SIG-M5 treated with dmso at 0.1 percent for 504 hours (cell line): Measurements from ENCODE around the gene OTOG.
A peak's percentile ranks its signal among the peaks of the same experiment; 100 is the strongest.

Experiments used
- DNase-seq: peaks from one replicate; lab custom pipeline; 2025; ENCODE audit not compliant: unreplicated experiment; lab: John Stamatoyannopoulos, UW

OTOG gene, protein sequence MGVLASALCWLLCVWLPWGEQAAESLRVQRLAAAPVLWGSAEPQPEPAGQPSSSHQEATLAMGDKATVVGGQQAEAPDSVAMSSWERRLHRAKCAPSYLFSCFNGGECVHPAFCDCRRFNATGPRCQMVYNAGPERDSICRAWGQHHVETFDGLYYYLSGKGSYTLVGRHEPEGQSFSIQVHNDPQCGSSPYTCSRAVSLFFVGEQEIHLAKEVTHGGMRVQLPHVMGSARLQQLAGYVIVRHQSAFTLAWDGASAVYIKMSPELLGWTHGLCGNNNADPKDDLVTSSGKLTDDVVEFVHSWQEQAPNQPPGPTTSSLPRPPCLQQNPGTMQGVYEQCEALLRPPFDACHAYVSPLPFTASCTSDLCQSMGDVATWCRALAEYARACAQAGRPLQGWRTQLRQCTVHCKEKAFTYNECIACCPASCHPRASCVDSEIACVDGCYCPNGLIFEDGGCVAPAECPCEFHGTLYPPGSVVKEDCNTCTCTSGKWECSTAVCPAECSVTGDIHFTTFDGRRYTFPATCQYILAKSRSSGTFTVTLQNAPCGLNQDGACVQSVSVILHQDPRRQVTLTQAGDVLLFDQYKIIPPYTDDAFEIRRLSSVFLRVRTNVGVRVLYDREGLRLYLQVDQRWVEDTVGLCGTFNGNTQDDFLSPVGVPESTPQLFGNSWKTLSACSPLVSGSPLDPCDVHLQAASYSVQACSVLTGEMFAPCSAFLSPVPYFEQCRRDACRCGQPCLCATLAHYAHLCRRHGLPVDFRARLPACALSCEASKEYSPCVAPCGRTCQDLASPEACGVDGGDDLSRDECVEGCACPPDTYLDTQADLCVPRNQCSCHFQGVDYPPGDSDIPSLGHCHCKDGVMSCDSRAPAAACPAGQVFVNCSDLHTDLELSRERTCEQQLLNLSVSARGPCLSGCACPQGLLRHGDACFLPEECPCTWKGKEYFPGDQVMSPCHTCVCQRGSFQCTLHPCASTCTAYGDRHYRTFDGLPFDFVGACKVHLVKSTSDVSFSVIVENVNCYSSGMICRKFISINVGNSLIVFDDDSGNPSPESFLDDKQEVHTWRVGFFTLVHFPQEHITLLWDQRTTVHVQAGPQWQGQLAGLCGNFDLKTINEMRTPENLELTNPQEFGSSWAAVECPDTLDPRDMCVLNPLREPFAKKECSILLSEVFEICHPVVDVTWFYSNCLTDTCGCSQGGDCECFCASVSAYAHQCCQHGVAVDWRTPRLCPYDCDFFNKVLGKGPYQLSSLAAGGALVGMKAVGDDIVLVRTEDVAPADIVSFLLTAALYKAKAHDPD (N-terminal part only)

DNA sequence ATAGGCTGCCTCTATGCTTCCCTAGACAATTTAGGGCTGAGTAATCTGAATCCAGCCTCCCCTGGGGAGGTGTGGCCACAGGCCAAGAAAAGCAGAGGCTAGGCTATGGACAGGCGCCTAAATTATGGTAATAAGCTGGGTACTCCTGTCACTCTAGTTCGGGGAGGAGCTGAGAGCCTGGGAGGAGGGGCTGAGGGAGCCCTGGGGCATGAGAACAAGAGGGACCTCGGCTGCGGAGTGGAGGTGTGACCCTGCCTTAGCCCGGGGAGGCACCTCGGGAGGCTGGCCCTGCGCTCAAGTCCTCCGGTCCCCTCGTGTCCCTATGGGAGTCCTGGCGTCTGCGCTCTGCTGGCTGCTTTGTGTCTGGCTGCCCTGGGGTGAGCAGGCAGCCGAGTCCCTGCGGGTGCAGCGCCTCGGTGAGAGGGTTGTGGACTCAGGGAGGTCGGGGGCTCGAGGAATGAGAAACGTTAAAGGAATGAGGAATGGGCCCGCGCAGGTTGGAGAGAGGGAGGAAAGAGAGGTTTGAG is at the start of gene OTOG:
OTOG (plus strand) TSS at position 209 of the 527 bp plus-strand sequence; CDS start at position 323, 114 bp downstream.
- DNase-seq = no peak

DNA sequence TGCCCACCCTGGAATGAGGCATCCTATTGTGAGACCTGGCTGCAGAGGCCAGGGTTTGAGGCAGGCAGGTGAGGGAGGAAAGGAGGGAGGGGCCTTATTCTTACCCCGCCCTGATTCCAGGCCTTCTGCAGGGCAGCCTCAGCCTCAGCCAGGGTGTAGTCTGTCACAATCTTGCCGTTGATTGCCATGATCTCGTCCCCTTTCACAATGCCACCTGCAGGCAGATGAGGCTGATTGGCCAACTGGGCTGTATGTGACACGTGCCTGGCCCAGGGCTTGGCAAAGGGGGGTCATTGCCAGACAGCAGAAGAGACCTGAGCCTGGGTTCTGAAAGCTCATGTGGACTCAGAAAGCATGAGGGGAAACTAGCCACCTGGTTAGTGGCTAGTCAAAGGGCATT is 49.0 kb upstream of the OTOG start:
- peak; percentile 60 for DNase-seq

DNA sequence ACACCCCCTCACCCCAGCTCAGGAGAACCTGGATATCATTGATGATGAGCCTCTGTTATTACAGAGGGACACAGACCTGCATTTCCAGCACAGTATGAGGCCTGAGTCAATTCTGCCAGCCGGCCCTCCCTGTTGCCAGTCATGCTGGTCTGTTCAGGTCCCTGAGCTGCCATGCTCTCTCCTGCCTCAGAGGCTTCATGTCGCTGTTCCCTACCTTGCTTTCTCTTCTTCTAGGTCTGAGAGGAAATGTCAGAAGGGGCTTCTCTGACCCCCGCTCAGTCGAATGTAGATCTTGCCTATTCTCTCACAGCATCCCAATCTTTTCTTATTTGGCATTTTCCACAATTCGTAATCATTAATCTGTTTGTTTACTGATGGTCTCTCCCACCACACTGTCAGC is 48.6 kb upstream of the OTOG start:
- DNase-seq = no peak

DNA sequence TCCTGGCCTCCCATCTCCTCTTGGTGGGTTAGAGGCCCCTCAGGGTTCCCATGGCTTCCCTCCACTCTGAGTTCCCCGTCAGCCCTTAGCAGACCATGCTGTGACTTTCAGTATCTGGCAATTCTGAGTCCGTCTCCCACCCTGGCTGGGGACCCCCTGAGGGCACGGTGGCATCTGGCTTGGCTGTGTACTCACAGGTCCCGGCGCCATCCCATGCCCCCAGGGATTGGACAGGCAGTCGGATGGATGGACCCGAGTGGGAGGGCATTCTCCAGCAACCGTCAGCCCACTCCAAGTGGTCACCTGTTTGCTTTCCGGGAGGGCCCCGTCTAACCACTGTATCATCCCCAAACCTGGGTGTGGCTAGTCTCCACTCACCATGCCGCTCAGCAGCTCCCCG is 46.4 kb upstream of the OTOG start:
- no peak for DNase-seq

DNA sequence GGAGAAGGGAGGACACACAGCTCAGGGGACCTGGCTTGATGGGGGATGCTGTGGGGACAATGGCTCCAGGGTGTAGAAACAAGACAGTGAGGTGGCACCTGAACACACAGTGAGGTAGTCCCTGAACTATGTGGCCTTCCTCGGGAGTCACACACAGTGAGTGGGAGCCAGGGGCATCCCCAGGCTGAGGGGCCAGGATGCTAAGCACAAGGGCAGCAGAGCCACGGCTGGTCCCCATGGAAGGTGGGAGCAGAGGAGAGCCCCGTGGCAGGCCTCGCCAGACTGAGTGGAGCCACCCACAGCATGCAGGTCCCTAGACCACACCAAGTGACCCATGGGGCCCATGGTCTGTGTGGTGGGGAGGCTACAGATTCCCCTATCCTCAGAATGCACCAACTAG is 44.4 kb upstream of the OTOG start:
- DNase-seq = no peak

DNA sequence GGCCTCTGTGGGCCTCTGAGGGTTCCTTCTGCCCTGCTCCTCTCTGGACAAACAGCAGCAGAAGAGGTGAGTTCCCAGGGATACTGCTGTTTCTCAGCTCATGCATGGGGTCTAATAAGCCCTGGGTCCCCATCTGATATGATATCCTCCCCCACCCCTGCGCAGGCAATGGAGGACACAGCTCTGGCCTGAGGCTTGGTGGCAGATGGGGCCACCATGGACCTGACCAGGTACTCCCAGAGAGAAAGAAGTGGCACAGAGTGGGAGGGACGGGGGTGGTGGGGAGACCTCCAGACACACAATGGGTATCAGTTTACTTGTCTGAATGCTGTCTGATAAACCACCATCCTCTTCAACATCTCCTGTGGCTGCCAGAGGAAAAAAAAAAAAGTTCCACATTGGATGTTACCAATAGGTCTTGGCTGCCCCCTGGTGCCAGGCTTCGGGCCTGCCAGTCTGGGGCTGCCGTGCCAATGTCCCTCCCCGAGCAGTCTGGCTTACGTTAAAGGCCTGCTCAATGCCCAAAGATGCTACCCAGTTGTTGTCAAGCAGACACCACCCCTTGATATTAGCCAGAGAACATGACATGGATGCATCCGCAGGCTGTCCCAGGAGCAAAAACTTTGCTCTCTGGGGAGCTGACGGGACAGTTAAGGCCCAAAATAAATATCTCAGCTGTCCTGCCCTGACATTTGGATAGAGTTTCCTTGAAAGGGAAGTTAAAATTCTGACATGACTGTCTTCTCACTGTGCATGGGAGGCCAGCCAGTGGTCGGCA is 42.5 kb upstream of the OTOG start:
- DNase-seq = peak; percentile 47

DNA sequence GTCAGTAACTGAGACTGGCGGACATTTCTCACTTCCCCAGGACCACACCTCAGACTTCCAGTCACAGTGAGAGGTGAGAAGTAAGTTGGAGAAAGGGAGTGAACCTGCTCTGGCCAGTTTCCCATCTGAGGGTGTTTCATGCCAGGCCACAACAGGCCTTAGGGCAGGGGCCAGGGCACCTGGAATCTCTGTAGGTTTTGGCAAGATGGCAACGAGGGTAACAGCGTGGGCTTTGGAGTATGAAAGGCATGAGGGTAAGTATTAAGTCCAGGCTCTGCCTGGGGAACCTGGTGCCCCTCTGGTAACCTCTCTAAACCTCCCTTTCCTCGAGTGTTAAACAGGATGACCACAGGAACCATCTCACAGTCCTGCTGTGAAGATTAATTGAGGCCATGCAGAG is 41.9 kb upstream of the OTOG start:
- no peak for DNase-seq

DNA sequence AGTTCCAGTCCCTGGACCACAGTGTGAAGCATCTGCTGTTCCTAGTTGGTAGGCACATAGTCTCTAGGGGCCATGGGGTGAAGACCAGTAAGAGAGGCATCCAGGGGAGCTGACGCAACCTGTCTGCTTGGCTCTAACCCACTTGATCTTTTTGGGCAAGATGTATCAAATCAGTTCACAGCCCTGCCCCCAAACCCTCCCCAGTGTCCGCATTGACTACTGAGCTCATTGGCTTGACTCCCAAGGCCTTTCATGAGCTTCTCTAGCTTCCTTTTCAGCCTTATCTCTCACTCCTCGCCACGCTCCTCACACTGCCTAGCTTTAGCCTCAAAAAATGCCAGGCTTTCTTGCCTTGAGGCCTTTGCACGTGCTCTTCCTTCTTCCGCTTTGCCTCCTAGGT is 40.7 kb upstream of the OTOG start:
- DNase-seq = no peak

DNA sequence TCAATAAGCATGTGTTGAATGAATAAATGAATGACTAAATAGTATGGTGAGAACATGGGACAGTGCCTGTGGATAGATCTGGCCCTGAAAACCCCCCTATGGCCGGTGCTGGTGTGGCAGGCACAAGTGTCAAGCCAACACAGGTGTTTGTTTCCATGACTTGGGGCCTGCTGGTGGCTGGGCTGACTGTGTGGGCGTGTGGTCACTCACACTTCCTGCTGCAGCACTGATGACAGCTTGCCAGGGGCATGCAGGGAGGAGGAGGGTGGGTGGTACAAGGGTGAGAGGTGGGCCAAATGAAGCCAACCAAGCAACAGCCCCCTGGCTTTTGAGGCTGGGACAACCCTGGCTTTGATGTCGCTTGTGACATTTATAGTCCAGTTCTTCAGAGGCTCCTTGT is 40.1 kb upstream of the OTOG start:
- no peak for DNase-seq

DNA sequence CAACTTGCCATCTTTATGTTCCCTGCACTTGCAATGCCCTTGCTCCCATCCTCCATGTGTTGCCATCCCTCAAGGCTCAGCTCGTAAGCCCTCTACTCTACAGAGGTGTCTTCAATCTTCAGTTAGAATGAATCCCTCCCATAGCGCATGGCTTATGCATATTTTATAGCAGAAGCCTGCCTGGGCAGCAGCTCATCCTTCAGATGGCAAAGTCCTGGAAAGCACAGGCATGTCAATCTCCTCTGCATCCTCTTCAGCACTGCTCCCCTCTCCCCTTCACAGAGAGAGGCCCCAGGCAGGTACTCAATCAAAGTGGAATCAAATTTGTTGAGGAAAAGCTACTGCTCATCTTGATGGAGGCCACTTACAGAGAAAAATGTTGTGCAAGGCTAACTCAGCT is 39.3 kb upstream of the OTOG start:
- no peak for DNase-seq

DNA sequence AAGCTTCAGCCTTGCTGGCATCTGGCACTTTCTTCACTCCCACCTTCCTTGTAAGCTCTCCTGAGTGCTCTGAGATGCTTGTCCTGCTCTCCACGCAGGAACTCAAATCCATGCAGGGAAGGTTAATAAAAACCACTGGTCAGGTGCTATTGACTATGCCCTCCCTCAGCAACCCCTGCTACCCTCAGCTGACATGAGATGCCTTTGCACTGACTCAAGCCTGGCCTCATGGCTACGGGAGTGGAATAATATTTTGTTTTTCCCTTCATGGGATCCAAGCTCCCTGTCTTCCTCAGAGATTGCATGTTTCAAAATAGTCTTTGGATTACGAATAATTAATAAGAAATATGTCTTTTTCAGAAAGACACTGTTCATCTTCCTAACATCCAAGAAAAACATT is 38.8 kb upstream of the OTOG start:
- no peak for DNase-seq

DNA sequence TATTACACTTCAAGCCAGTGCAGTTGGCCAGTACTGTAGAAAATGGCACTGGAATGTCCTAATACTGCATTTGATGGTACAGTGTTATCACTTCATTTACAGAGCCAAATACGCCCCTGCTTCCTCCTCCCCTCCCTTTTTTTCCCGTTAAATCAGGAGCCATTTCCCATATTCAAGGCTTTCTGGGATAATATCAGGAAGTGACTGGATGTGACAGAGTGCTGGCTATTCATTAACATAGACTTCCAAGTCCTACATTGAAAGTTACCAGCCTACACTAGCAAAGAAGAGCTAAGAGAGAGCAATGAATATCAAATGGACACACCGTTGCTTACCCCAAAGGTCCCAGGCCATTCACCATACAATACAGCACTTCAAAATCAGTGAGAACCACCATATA is 38.3 kb upstream of the OTOG start:
- no peak for DNase-seq

DNA sequence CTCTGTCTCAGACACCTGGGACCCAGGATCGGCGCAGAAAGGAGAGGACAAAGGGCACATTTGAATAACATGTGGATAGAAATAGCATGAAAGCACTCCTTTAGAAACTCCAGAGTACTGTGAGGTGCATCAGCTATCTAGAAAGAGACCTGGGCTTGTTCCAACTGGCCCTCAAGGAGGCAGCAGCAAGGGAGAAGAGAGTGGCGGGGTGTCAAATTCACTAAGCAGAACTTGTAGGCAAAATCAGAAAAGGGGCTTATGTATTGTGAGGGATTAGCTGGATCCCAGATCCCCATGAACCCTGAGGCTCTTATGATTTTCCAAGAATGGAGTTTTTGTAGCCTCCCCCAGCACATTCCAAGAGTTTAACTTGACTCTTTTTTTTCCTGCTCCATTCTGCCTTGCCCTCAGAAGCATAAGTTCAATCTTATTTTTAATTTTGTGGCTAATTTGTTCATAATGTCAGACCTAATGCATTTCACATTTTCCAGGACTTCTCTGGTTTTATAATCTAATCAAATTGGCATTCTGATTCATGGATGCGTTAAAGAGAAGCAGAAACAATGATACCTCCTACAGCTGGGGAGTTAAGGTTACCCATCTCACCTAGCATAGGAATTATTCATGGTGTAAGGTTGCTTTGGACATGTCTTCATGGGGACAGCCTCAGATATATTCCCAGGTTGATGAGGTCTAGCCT is 36.4 kb upstream of the OTOG start:
- DNase-seq = no peak

DNA sequence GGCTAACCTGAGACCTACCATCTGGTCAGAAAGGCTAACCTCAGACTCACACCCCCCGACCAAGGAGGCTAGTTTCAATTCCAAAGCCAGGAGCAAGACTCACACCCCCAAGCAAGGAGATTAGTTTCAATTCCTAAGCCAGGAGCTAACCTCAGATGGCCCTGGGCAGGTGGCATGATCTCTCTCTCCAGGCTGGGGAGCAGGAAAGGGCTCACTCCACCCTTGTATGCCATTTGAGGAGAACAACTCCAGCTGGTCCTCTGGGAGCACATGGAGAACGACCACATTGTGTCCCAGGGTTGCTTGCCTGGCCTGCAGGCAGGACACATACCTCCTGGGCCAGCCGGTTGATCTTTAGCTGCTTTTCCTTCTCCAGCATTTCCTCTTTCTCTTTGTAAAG is 35.5 kb upstream of the OTOG start:
- no peak for DNase-seq

DNA sequence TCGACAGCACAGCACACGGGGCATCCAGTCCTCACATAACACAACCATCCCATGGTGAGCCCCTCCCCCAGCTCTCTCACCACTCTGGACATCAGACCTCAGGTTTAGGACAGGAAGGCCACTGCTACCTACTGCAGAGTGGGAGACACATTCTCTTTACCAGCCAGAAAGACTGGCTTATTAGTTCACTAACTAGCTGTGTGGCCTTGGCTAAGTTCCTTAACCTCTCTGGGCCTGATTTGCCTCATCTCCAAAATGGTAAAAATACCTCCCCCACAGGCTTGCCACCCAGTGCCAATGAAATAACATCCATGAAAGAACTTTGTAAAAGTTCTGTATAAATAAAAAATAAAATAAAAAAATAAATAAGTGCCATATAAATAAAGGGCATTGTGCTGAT is 35.0 kb upstream of the OTOG start:
- DNase-seq = no peak

DNA sequence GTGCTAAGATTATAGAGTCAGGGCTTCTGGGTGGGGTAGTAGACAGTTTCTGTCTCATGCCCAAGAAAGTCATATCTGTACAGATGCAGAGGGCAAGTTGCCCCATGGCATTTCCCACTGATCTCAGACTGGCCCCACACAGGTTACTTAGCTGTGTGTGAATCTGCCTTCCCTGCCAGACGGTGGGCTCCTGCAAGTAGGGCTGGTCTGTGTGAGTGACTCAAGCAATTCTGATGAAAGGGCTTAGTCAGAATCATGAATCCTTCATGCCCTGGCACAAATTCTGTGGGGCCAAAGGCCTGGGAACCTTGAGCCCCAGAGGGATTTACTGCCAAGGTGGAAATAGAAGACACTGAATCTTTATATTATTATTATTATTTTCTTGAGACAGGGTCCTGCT is 33.2 kb upstream of the OTOG start:
- no peak for DNase-seq

DNA sequence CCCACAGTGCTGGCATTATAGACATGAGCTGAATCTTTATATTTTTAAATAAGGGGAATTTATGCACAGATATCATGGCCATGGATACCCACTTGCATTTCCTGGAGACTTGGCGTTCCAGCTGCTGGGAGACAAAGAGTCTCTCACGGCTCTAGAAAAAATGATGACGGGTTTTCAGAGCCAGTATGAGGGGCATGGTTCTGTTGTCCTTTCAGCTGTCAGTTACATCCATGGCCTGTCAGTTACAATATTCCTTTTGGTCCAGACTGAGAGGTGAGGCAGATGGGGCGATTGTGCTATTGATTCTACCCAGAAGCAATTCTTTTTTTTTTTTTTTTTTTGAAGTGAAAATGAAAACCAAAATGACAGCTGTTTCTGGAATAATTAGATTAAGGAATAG is 32.6 kb upstream of the OTOG start:
- DNase-seq = no peak

DNA sequence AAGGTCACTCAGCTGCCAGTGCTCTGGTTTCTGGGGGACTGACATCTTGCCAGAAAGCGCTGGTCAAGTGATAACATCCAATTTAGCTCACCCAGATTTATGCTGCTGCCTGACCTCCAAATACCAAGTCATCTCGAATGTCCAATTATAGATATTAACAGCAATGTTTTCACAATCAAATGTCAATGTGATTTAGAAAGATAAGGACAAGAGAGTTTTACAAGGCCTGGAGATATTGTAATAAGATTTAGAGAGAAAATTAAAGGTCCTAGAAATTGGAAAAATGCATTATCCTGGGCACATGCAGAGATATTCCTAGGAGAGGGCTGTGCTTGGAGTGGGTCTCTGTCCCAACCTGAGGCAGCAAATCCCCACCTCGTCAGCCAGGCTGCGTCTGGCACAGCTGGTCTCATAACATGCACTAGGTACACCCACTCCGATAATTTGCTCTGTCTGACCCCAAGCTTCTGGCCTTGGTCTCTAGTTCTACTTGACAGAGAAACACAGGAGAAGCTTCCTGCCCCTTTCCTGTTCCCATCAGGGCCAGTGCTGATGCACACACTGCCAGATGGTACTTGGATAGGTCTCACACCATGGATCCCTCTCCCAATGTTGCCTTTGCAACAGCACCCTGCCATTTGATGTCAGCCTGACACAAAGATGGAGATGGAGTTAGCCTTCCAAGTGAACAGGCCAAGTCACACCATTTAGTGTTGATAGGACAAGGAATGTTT is 31.4 kb upstream of the OTOG start:
- DNase-seq = no peak

DNA sequence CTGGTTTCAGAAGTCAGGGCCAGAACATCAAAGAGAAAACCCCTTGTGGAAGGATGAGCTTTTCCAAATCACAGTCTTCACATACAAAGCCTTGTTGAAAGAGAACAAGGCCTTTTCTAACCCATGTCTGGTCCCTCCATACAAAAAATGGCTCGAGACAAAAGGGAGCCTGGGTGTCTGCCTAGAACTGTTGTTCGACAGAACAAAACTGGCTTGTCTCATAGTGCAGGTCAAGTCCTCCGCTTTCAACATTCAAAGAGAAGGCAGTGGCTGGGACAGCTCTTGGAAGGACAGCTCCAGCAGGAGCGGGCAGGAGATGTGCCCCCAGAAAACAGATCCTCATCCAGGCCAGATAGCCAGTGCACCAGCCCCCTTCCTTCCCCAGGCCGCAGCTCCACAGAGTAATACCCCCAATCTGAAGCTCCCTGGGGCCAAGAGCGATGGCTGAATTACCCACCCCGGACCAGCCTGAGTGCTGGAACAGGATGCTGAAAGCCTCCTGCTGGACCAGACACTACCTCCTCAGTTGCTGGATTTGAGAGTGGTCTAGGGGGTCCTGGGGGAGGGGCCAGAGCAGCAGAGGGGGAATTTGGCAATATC is 30.4 kb upstream of the OTOG start:
- DNase-seq = no peak
